Stimulated activated CD4-positive, alpha-beta T cell treated with anti-CD3 and anti-CD28 coated beads, Interleukin-1b, Interleukin-23, amount 100 ng/mL, for 24 hours (primary cell): Measurements from ENCODE around the gene NKTR.

Experiments
- DNase-seq, 4 experiments: peaks; one replicate each; pipeline ENCODE4 v3.0.0-alpha.2; 2020; ENCODE audit warnings: low read depth in 4 of 4, low spot score in 1 of 4

Gene NKTR

DNA sequence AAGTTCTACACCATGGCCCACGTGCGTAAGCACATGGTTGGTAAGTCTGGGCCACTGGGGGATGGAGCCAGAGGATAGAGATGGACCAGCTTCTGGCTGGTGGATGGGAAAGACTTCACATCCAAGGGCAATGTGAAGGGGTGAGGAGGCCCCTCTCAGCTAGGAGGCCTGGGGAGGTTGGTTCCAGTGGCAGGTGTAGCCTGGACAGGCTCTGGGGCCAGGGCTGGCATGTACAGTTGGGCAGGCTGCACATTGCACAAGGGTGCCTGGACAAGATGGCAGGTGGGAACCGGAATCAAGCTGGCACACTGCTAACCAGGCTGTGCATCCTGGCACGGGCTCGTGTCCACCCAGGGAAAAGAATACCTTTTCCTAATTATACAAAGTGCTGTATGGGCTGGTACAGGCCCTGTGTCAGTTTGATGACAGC is 61.1 kb downstream of the NKTR start:
- no peak for DNase-seq

DNA sequence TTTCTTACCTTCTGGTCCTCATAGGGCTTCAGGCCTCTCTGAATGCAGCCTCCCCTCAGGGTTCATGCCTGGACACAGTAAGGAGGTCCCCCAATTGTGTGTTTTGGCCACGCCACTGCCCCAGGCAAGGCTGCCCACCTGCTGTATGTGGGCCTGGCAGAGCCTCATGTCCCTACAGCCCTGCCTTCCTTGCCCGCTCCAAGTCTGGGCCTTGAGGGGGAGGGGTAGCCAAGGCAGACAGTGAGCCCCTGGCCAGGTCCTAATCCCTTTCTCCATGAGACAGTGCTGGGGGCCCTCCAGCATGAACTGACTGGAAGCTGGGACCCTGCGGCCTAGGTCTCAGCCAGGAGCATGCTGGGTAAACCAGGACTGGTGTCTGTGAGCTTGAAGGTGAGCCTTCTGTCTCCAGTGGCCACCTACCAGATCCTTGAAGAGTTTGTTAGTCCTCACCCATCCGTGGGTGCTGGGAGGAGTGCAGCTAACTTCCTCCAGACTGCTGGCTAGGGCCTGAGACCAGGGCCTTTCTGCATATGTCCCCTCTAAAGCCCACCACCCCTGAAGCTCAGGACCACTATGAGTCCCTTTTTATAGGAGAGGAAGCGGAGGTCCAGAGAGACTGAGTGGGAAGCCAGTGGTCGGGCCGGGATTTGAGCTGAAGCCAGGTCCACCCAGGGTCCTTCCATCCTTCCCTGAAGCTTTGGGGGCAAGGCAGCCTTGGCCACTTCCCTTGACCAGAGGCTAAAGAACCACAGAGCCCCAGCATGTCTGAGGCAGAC is 61.7 kb downstream of the NKTR start:
- no peak for DNase-seq

DNA sequence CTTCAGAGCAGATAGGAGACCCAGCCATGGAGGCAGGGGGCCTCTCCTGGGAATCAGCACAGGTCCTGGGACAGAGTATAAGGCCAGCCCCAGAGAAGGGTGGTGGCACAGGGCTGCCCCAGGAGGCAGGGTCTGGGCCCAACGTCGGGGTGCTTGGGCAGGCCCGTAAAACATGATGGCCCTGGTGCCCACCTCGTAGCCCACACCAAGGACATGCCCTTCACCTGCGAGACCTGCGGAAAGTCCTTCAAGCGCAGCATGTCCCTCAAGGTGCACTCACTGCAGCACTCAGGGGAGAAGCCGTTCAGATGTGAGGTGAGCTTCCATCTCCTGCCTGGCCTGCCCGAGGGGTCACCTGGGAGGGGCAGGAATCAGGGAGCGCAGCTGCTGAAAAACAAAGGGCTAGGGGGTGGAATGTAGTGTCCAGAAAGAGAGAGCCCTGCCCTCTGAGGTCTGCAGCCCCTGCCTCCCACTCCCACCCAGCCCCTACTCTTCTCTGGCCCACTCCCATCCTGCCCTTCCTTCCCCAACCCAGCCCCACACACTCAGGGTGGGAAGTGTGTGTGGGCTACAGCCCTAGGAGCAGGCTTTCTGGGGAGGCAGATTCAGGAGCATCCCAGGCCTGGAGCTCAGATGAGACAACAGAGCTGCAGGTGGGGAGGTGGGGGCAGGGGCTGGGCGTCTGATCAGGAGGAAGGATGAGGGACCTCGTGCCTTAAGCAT is 62.5 kb downstream of the NKTR start:
- DNase-seq = no peak

- no peak for DNase-seq
Measured at GRCh38 chr3:42663581-42664437, 63.3 kb downstream of the NKTR start.

- no peak for DNase-seq
Measured at GRCh38 chr3:42664438-42664803, 63.9 kb downstream of the NKTR start.

GRCh38 chr3:42665050-42665878 is 64.8 kb downstream of the NKTR start:
- DNase-seq = no peak

DNA sequence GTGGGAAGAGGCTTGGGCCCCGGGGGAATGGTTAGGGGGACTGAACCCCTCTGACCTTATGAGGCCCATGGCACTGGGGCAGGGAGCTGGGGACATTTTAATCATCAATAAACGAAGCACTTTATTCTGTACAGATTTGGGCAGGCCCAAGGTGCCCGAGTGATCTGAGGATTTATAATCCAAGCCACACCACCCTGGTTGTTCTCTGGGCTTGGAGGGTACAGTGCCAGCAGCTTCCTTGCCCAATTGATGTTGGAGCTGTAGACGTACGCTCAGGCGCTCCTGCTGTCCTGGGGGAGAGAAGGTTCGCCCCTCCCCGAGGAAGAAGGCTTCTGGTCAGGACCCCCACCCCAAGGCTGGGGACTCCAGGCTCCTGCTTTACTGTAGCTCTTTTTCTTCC is 65.5 kb downstream of the NKTR start:
- DNase-seq = no peak

- no peak for DNase-seq
Measured at GRCh38 chr3:42666577-42666998, 66.1 kb downstream of the NKTR start.

DNA sequence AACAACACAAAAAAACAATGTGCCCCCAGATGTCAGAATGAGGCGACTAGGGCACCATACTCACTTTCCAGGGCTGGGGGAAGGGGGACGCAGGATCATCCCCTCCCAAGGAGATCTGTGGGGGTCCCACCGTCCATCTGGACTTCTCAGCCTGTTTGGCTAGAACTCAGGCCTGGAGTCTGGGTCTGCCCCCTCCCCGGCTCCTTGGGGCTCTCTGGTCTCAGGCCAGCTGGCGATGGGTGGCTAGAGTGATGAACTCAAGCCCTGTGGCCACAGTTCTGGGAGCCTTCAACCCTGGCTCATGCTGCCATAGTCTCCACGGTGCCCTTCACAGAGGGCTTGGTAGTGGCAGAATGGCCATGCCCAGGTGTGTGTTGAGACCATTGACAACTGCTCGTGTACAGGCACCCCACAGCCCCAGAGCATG is 66.6 kb downstream of the NKTR start:
- DNase-seq = no peak

GRCh38 chr3:42667523-42668412 is 67.3 kb downstream of the NKTR start:
- DNase-seq = no peak

DNA sequence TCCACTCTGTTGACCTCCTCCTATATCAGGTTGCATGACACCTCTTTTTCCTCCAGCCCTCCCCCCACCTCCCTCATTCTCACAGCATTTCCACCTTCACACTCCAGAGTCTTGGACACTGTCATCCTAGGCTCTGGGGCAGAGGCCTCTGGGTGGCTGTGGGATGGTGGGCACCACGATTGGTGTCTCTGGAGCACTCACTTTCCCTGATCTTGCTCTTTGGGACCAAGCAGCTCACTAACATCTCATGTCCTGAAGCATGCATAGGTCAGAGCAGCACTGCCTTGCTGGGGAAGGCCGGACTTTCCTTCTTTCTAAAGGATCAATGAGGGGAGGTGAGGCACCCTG is 67.9 kb downstream of the NKTR start:
- no peak for DNase-seq

GRCh38 chr3:42668793-42669217 is 68.3 kb downstream of the NKTR start:
- no peak for DNase-seq

DNA sequence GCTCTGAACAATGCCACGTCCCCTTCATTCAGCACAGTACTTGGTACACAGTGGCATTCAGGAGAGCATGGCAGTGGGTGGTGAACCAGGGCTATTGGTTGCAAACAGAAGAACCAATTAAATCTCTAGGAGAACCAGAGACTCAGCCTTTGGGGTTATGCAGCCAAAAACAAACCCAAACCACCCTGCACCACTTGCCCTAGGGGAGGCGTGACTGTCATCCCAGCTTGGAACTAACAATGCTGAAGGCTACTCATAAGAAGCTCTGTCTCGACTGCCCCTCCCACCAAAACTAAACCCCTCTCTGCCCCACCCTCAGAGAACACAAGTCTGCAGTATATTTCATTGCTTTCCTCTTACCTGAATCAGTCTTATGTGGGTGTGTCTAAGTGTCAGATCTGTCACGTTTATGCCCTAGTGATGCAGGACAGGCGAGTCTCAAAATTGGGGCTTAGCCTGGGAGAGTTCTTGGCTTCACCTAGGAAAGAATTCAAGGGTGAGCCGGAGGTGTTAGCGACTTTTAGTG is 69.6 kb downstream of the NKTR start:
- no peak for DNase-seq

GRCh38 chr3:42670670-42671069 is 70.2 kb downstream of the NKTR start:
- DNase-seq = no peak

DNA sequence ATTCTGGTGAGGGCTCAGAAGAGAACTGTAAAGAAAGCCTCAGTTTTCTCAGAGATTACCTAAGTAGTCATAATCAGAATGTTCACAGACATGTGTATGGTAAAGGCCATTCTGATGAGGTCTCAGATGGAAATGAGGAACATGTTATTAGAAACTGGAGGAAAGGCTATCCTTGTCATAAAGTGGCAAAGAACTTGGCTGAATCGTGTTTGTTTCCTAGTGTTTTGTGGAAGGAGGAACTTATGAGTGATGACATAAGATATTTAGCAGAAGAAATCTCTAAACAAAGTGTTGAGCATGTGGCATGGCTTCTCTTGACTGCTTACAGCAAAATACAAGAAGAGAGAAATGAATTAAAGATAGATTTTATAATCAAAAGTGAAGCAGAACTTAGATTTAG is 72.0 kb downstream of the NKTR start:
- DNase-seq = no peak

DNA sequence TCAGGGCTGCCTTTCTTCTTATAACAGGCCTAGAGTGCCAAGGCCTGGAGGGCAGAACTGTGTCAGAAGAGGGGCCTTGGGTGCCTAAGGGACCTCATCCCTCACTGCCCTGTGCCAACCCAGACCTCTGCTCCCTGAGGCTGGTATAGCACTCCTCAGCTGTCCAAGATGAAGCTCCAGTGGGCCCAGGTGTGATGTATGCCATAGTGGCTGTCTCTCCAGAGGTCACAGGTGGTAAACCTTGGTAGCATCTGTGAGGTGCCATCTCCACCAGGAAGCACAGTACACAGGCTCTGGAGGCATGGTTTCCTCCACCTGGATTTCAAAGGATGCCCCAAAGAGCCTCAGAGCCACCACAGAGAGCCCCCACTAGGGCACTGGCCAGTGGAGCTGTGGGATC is 72.6 kb downstream of the NKTR start:
- no peak for DNase-seq

DNA sequence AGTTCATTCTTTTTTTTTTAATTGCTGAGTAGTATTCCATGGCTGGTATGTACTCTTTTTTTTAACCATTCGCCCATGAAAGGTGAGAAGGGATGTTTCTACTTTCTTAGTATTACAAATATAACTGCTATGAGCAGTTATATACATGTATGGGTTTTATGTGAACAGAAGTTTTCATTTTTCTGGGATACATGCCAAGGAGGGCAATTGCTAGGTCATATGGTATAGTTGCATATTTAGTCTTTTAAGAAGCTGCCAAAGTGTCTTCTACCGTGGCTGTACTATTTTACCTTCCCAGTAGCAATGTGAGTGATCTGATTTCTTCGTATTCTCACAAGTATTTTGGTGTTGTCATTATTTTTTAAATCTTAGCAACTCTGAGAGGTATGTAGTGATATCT is 73.7 kb downstream of the NKTR start:
- DNase-seq = no peak

- DNase-seq = no peak
Measured at GRCh38 chr3:42675909-42676308, 75.4 kb downstream of the NKTR start.

DNA sequence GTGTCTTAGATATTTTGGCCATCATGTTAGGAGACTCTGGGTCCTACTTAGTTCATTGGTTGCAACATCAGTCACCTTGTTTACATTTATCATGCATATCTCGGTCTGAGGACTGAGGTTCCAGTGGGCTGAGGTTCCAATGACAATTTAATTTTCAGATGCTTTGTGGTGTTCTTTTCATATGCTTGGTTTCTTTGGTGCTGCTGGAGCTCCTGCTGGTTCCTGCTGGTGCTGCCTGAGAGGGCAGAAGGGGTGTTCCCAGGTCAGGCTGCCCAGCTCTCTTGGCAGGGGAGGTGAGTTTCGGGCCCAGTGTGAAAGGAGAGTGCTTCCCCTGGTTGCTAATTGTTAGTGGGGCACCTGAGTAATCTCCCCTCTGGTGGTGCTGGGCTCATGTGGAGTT is 78.0 kb downstream of the NKTR start:
- no peak for DNase-seq

DNA sequence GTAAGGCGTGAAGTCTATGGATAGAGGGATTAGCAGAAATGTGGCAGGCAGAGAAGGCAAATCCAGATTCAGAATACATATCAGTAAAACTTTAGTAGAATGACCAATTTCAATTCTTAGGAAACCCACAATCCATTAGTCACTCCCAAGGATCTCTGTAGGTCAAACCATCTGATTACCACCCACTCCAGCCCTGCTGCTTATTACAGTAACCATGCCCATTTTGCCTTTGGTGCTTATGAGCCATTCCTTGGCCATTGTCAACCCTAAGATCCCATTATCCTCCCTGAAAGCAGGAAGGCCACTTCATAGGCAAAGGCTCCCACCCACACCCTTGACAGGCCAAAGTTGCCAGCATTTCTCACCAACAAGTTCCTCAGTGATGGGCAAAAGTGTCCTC is 79.8 kb downstream of the NKTR start:
- DNase-seq = no peak
